GM23338 (cell line): ENCODE measurements around the gene PPP1R3E. TPM values are rescaled to one million over a fixed set of nuclear protein-coding genes. Genes with fewer than 3 reads are reported as not detected.

Experiments used
- ATAC-seq: fragments of 200-7000 bp; cut with Tn5 transposase; 3 replicates; pipeline ENCODE4 v1.9.1; 2020
- DNase-seq: peaks from one replicate; pipeline ENCODE4 v3.0.0-alpha.2; 2015; ENCODE audit warnings: low spot score
- H2AFZ ChIP-seq: fragments of 200-600 bp; sonication (generic); 2 replicates; pipeline ENCODE4 v1.8.0; 2016; ENCODE audit warnings: antibody characterized with exemption, mild to moderate bottlenecking, moderate library complexity
- H3F3A ChIP-seq: fragments of 200-600 bp; sonication (generic); replicated peaks from 2 replicates; pipeline ENCODE4 v1.8.0; 2017; ENCODE audit warnings: antibody characterized with exemption, mixed run types, low read depth
- H3K27ac ChIP-seq: fragments of 200-600 bp; sonication (generic); 2 replicates; pipeline ENCODE4 v1.6.1; 2016; ENCODE audit warnings: low read depth
- H3K27me3 ChIP-seq: fragments of 200-600 bp; sonication (generic); 2 replicates; pipeline ENCODE4 v1.8.0; 2016; ENCODE audit warnings: mild to moderate bottlenecking, mixed run types, moderate library complexity; ENCODE audit not compliant: insufficient read depth
- H3K36me3 ChIP-seq: fragments of 200-600 bp; sonication (generic); 2 replicates; pipeline ENCODE4 v1.8.0; 2016; ENCODE audit warnings: mild to moderate bottlenecking; ENCODE audit not compliant: insufficient read depth
- H3K4me1 ChIP-seq: fragments of 200-600 bp; sonication (generic); 2 replicates; pipeline ENCODE4 v1.8.0; 2016; ENCODE audit warnings: mild to moderate bottlenecking, moderate library complexity; ENCODE audit not compliant: insufficient read depth
- H3K4me2 ChIP-seq: fragments of 200-600 bp; sonication (generic); 2 replicates; pipeline ENCODE4 v1.7.1; 2017; ENCODE audit warnings: mixed run types
- H3K4me3 ChIP-seq: fragments of 200-600 bp; sonication (generic); 2 replicates; pipeline ENCODE4 v1.6.1; 2016; ENCODE audit warnings: mixed run types
- H3K79me2 ChIP-seq: fragments of 200-600 bp; sonication (generic); replicated peaks from 2 replicates; pipeline ENCODE4 v1.8.0; 2017; ENCODE audit warnings: mild to moderate bottlenecking; ENCODE audit not compliant: insufficient read depth
- H3K9me2 ChIP-seq: fragments of 200-600 bp; sonication (generic); 2 replicates; pipeline ENCODE4 v1.8.0; 2017; ENCODE audit not compliant: insufficient read depth
- H4K20me1 ChIP-seq: fragments of 200-600 bp; sonication (generic); replicated peaks from 2 replicates; pipeline ENCODE4 v1.8.0; 2017; ENCODE audit warnings: mild to moderate bottlenecking; ENCODE audit not compliant: insufficient read depth
- H3K27ac Mint-ChIP-seq: 2 replicates; pipeline ENCODE4 v1.8.0; 2020; ENCODE audit warnings: inconsistent platforms, mild to moderate bottlenecking, moderate library complexity, mixed read lengths
- H3K27me3 Mint-ChIP-seq: 3 replicates; pipeline ENCODE4 v1.8.0; 2022; ENCODE audit warnings: low read depth, mild to moderate bottlenecking, moderate library complexity, mixed read lengths, inconsistent platforms; ENCODE audit not compliant: insufficient read depth, poor library complexity
- H3K36me3 Mint-ChIP-seq: 3 replicates; pipeline ENCODE4 v1.8.0; 2021; ENCODE audit warnings: low read depth, mild to moderate bottlenecking, inconsistent platforms, moderate library complexity, mixed read lengths
- H3K4me1 Mint-ChIP-seq: 3 replicates; pipeline ENCODE4 v1.8.0; 2020; ENCODE audit warnings: mild to moderate bottlenecking, inconsistent platforms, mixed read lengths
- H3K4me3 Mint-ChIP-seq: 3 replicates; pipeline ENCODE4 v1.8.0; 2021; ENCODE audit warnings: moderate library complexity, mild to moderate bottlenecking, inconsistent platforms, mixed read lengths
- H3K9me3 Mint-ChIP-seq: 3 replicates; pipeline ENCODE4 v1.8.0; 2020; ENCODE audit warnings: moderate library complexity, mild to moderate bottlenecking, inconsistent platforms, mixed read lengths
- CREB1 ChIP-seq: fragments of 250-450 bp; sonication (Bioruptor Pico); IDR thresholded peaks from 2 replicates; pipeline ENCODE4 v1.5.0; 2020; ENCODE audit warnings: low read depth, mild to moderate bottlenecking, moderate library complexity
- CTCF ChIP-seq, 2 experiments: fragments of 200-600 bp in 1 of 2; sonication (generic) in 1 of 2; conservative IDR thresholded peaks; 2 replicates each; pipeline versions ENCODE4 v1.5.1 to v1.6.1; 2016 to 2017; ENCODE audit warnings: antibody characterized with exemption in 2 of 2, low read depth in 2 of 2, mild to moderate bottlenecking in 2 of 2, moderate library complexity in 1 of 2
- ETS1 ChIP-seq: IDR thresholded peaks from 2 replicates; pipeline ENCODE4 v1.6.1; 2016; ENCODE audit warnings: antibody characterized with exemption
- EZH2 ChIP-seq: fragments of 200-600 bp; sonication (generic); IDR thresholded peaks from one replicate; pipeline ENCODE4 v1.8.0; 2017; ENCODE audit warnings: antibody characterized with exemption, mild to moderate bottlenecking, low read depth; ENCODE audit not compliant: unreplicated experiment
- EZH2phosphoT487 ChIP-seq: fragments of 200-600 bp; sonication (generic); IDR thresholded peaks from one replicate; pipeline ENCODE4 v1.8.1; 2018; ENCODE audit warnings: antibody characterized with exemption; ENCODE audit not compliant: unreplicated experiment
- JUNB ChIP-seq: IDR thresholded peaks from one replicate; pipeline ENCODE4 v1.6.1; 2016; ENCODE audit warnings: antibody characterized with exemption; ENCODE audit not compliant: unreplicated experiment
- NANOG ChIP-seq: IDR thresholded peaks from 2 replicates; pipeline ENCODE4 v1.6.1; 2016; ENCODE audit warnings: antibody characterized with exemption, borderline replicate concordance
- POLR2AphosphoS5 ChIP-seq: IDR thresholded peaks from 2 replicates; pipeline ENCODE4 v1.6.1; 2016; ENCODE audit warnings: antibody characterized with exemption, low read depth
- REST ChIP-seq: IDR thresholded peaks from one replicate; pipeline ENCODE4 v1.6.1; 2018; ENCODE audit warnings: antibody characterized with exemption; ENCODE audit not compliant: unreplicated experiment
- STAT1 ChIP-seq: IDR thresholded peaks from one replicate; pipeline ENCODE4 v1.6.1; 2016; ENCODE audit warnings: antibody characterized with exemption; ENCODE audit not compliant: unreplicated experiment
- ZNF114 ChIP-seq: fragments of 250-450 bp; sonication (Bioruptor Pico); IDR thresholded peaks from 2 replicates; pipeline ENCODE4 v1.5.0; 2020; ENCODE audit warnings: mild to moderate bottlenecking, moderate library complexity
- ZNF331 ChIP-seq: fragments of 250-450 bp; sonication (Bioruptor Pico); IDR thresholded peaks from 2 replicates; pipeline ENCODE4 v1.5.0; 2020; ENCODE audit warnings: low read depth, mild to moderate bottlenecking, moderate library complexity
- ZNF462 ChIP-seq: fragments of 250-450 bp; sonication (Bioruptor Pico); IDR thresholded peaks from 2 replicates; pipeline ENCODE4 v1.5.0; 2020; ENCODE audit warnings: mild to moderate bottlenecking, moderate library complexity
- polyA plus RNA-seq: library from polyadenylated mRNA; unstranded; fragments of >200 nt; fragmentation: Nextera tagmentation; extraction: Ambion mirVana; gene quantifications from 2 replicates; pipeline ENCODE4 v1.2.1, GENCODE V29; 2016
- total RNA-seq: library from RNA; depleted of rRNA; stranded (reverse); fragments of >200 nt; shearing (Covaris generic); gene quantifications from 2 replicates; pipeline ENCODE4 v1.2.3, GENCODE V29; 2014

PPP1R3E gene
- total and polyA plus RNA-seq, 2 experiments from 2014 or later: 2.3 to 2.5 TPM

GRCh38 chr14:23339506-23340268, 37.0 kb upstream of the PPP1R3E start:
- Histone ChIP-seq H3K27ac (no peak overlapping the region), H2AFZ (no peak overlapping the region), H4K20me1 (no peaks in the 10 kb centered on the region), H3K36me3 (0 out of 2 replicates have a peak, but pooled peaks cover 4% of the 10 kb centered on the region), H3K4me3 (no peak overlapping the region), H3F3A (no peaks in the 10 kb centered on the region), H3K79me2 (no peaks in the 10 kb centered on the region), H3K9me2 (0 out of 2 replicates have a peak, but pooled peaks cover 10% of the 10 kb centered on the region), H3K4me2 (no peak overlapping the region), H3K27me3 (no peaks in the 10 kb centered on the region; the same call in 1 of the 2 replicates), H3K4me1 (no peaks in the 10 kb centered on the region)
- Mint-ChIP-seq H3K4me3 (no peak overlapping the region), H3K9me3 (peaks cover 51% of the 10 kb centered on the region), H3K36me3 (peaks cover 12% of the 10 kb centered on the region; the same call in 2 of the 3 replicates), H3K27ac (no peak overlapping the region), H3K27me3 (peaks cover 2% of the 10 kb centered on the region), H3K4me1 (no peaks in the 10 kb centered on the region)
- TF ChIP-seq EZH2phosphoT487 (no peak), REST (no peak), STAT1 (no peak), ETS1 (no peak), CTCF (conservative IDR thresholded peaks at IDR 0.05; ENCODE audit: low read depth in 2 of 2) (no peak), EZH2 (no peak), ZNF462 (CRISPR knock-in tag) (no peak), ZNF331 (CRISPR knock-in tag) (no peak), NANOG (no peak), POLR2AphosphoS5 (no peak), ZNF114 (no peak), JUNB (no peak), CREB1 (CRISPR knock-in tag) (no peak)
- DNase-seq (peak; percentile 48), ATAC-seq (no peak)
